ENCODE results near the gene XRCC4. TPM values are rescaled to one million over a fixed set of nuclear protein-coding genes. Genes with fewer than 3 reads are reported as not detected.

The XRCC4 gene
- total RNA-seq, 4 donors from 2014 or later, result 6.1 to 7.4 (median 7.0) TPM

GRCh38 chr5:83092619-83093018 lies 15.3 kb downstream of the XRCC4 start:
- no peak for TF ChIP-seq CTCF (IDR thresholded peaks at IDR 0.05)
- DNase-seq (ENCODE audit: low spot score), result no peak
- no peak for ATAC-seq (ENCODE audit: low FRiP score)

GRCh38 chr5:83093692-83094091 lies 16.3 kb downstream of the XRCC4 start:
- DNase-seq (ENCODE audit: low spot score) (no peak), ATAC-seq (ENCODE audit: low FRiP score) (no peak)
- no peak for TF ChIP-seq CTCF (IDR thresholded peaks at IDR 0.05)

DNA sequence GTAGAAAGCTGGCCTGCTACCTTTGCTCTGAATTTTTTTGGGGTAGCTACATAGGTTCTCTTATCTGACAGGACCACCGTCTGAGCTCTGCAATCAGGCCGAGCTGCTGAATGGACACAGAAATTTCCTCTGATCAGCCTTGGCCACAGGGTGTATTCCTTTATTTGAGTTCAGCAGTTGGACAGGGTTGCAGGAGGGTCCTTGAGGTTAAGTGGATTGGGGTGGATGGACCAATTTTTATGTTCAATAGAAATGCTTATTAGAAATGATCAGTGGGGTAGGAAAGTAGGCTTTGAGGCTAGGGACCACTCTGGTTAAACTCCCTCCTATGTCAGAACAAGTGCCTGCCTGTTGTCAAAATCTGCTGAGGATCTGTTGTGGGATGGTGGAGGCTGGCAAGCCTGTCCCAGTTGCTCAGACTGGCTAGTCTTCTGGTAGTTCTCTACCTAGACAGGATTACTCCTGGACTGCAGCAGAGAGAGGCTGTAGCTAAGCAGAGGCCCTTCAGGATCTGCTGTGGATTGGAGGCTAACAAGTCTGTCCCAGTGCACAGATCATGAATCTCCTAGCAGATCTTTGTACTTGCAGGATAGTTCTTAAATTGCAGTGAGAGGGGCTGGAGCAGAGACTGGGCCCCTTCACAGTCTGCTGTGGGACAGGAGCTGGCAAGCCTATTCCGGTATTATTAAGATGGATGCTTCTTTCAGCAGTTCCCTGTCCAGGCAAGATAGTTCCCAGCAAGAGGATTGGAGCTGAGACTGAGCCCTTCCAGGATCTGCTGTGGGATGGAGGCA lies 18.0 kb downstream of the XRCC4 start:
- DNase-seq (ENCODE audit: low spot score) (no peak), ATAC-seq (ENCODE audit: low FRiP score) (no peak)
- no peak for TF ChIP-seq CTCF (IDR thresholded peaks at IDR 0.05)

- no peak for TF ChIP-seq CTCF (IDR thresholded peaks at IDR 0.05)
- DNase-seq (ENCODE audit: low spot score) (no peak), ATAC-seq (ENCODE audit: low FRiP score) (no peak)
Observed at GRCh38 chr5:83095957-83096539, 18.7 kb downstream of the XRCC4 start.

GRCh38 chr5:83096660-83097339 lies 19.5 kb downstream of the XRCC4 start:
- ATAC-seq (ENCODE audit: low FRiP score), result no peak
- no peak for TF ChIP-seq CTCF (IDR thresholded peaks at IDR 0.05)
- no peak for DNase-seq (ENCODE audit: low spot score)

GRCh38 chr5:83097689-83098231 lies 20.4 kb downstream of the XRCC4 start:
- ATAC-seq (ENCODE audit: low FRiP score) (no peak), DNase-seq (ENCODE audit: low spot score) (no peak)
- no peak for TF ChIP-seq CTCF (IDR thresholded peaks at IDR 0.05)
